ENCODE measurements around the gene ACTL7A. TPM values are rescaled to one million over a fixed set of nuclear protein-coding genes. Genes with fewer than 3 reads are reported as not detected.

The ACTL7A gene, protein sequence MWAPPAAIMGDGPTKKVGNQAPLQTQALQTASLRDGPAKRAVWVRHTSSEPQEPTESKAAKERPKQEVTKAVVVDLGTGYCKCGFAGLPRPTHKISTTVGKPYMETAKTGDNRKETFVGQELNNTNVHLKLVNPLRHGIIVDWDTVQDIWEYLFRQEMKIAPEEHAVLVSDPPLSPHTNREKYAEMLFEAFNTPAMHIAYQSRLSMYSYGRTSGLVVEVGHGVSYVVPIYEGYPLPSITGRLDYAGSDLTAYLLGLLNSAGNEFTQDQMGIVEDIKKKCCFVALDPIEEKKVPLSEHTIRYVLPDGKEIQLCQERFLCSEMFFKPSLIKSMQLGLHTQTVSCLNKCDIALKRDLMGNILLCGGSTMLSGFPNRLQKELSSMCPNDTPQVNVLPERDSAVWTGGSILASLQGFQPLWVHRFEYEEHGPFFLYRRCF
- total RNA-seq (100 to 1,000 TPM in 1 of 2 donors, 10 to 100 TPM in 1; 74.9 to 168 TPM), polyA plus RNA-seq (ENCODE audit: insufficient read depth, low read depth, low replicate concordance) (292 TPM)
- long read RNA-seq, donor 1 = 0 reads
- long read RNA-seq, donor 2 = 0 reads

DNA sequence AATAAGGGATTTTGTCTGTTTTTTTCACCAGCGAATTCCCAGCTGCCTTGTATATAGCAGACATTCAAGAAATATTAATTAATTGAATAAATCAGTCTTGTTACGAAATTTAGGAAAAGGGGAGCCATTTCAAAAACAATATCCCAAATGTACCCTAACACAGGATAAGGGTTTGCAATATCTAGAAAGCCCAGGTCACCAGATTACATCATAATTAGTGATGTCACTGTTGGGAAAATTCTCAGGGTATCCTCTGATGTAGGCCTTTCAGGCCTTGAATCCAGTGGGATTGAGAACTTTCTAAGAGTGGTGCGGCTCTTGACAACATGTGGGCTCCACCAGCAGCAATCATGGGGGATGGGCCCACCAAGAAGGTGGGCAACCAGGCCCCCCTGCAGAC lies at the start of gene ACTL7A:
Gene ACTL7A, plus strand, starts transcription at position 270 of the 400 bp plus-strand sequence. Its CDS starts 57 bp downstream, at position 327.
- Histone ChIP-seq H3K4me1 (no peaks in the 10 kb centered on the region), H3K4me3 (no peak within 1 kb of the TSS), H3K36me3 (ENCODE audit: low read depth, missing control alignments) (no peaks in the 10 kb centered on the region), H3K27me3 (no peaks in the 10 kb centered on the region), H3K9me3 (no peaks in the 10 kb centered on the region), H3K27ac (no peak within 1 kb of the TSS)
- no peak for TF ChIP-seq CTCF (IDR thresholded peaks at IDR 0.05)
- no peak for TF ChIP-seq POLR2A (IDR thresholded peaks at IDR 0.05)
- WGBS, 2 donors = 94 to 97% methylated on average over 3 of the region's 3 CpGs
- intact Hi-C loops (cut with DNase I; ENCODE audit: low total_unique reads) = no loop called here
- no peak for DNase-seq

GRCh38 chr9:108812396-108813025 lies 49.6 kb upstream of the ACTL7A start:
- DNase-seq = no peak
- no peak overlapping the region for H3K27ac ChIP-seq
- H3K27me3 ChIP-seq = no peaks in the 10 kb centered on the region
- H3K9me3 ChIP-seq = no peaks in the 10 kb centered on the region
- 83 to 85% methylated on average over 8 of the region's 8 CpGs for WGBS, 2 donors
- H3K4me3 ChIP-seq = no peak overlapping the region
- intact Hi-C loops (cut with DNase I; ENCODE audit: low total_unique reads) = no loop called here
- no peak for TF ChIP-seq POLR2A (IDR thresholded peaks at IDR 0.05)
- no peak for TF ChIP-seq CTCF (IDR thresholded peaks at IDR 0.05)
- H3K36me3 ChIP-seq (ENCODE audit: low read depth, missing control alignments) = no peaks in the 10 kb centered on the region
- no peaks in the 10 kb centered on the region for H3K4me1 ChIP-seq

GRCh38 chr9:108813951-108814601 lies 48.0 kb upstream of the ACTL7A start:
- TF ChIP-seq CTCF (IDR thresholded peaks at IDR 0.05) = no peak
- no peak for TF ChIP-seq POLR2A (IDR thresholded peaks at IDR 0.05)
- Histone ChIP-seq H3K36me3 (ENCODE audit: low read depth, missing control alignments) (no peaks in the 10 kb centered on the region), H3K27me3 (no peaks in the 10 kb centered on the region), H3K27ac (no peak overlapping the region), H3K4me1 (no peaks in the 10 kb centered on the region), H3K9me3 (no peaks in the 10 kb centered on the region), H3K4me3 (no peak overlapping the region)
- WGBS, 2 donors = 81 to 91% methylated on average over 2 of the region's 2 CpGs
- no peak for DNase-seq
- intact Hi-C loops (cut with DNase I; ENCODE audit: low total_unique reads) = no loop called here

- intact Hi-C loops (cut with DNase I; ENCODE audit: low total_unique reads) = no loop called here
- no peak for TF ChIP-seq POLR2A (IDR thresholded peaks at IDR 0.05)
- TF ChIP-seq CTCF (IDR thresholded peaks at IDR 0.05) = no peak
- 77 to 81% methylated on average over 3 of the region's 3 CpGs for WGBS, 2 donors
- H3K36me3 ChIP-seq (ENCODE audit: low read depth, missing control alignments) = no peaks in the 10 kb centered on the region
- no peaks in the 10 kb centered on the region for H3K27me3 ChIP-seq
- no peak overlapping the region for H3K4me3 ChIP-seq
- H3K27ac ChIP-seq = no peak overlapping the region
- DNase-seq = no peak
- no peaks in the 10 kb centered on the region for H3K9me3 ChIP-seq
- H3K4me1 ChIP-seq = no peaks in the 10 kb centered on the region
Measured at GRCh38 chr9:108815156-108815555, 46.9 kb upstream of the ACTL7A start.
